Renal pelvis (tissue), 4 donors: ENCODE data around the gene CD46. TPM values are rescaled to one million over a fixed set of nuclear protein-coding genes. Genes with fewer than 3 reads are reported as not detected.

Source experiments
- DNase-seq: peaks from one replicate; pipeline ENCODE4 v3.0.0-alpha.2; 2013
- polyA plus RNA-seq, 3 donors: library from polyadenylated mRNA; unstranded; fragments of 120-200 nt; gene quantifications; one replicate each; pipeline ENCODE4 v1.2.1, GENCODE V29; 2013; ENCODE audit not compliant: insufficient read length in 3 of 3

CD46 gene
- polyA plus RNA-seq, 3 donors = 287 to 333 (median 299) TPM

- DNase-seq = no peak
Measured at GRCh38 chr1:207811319-207811718, 59.5 kb downstream of the CD46 start.

DNA sequence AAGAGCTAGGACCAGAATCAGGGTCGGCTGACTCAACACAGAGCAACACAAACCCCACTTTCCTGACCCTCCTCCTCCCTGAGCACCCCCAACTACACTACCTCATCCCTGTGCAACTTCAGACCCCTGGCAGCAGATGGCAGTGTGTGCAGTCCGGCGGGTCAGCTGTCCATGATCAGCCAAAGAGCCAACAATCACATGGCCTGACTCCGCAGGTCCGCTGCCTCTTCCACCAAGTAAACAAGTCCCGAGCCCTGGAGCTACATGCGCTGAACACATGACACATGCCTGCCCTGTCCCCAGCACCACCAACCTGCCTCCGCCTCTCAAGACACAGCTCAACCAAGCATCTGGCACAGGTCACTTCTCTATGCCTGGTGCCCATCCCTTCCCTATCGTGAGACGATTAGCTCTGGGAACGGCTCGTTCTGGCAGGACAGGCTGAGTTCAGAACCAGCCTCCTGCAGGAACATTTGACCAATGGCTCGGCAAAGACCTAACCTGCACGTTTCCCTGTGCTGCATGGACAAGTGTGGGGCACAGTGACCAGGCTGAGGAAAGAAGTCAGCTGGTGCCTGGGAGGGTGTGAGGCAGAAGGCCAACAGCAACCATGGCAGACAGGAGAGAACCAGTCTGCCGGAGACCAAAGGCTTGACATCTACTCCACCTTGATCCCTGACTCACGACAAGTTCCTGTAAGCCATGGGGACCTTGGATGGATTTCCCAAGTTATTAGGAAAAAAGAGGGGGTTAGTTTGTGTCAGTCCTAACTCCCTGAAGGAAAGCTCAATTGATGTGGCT lies 60.3 kb downstream of the CD46 start:
- no peak for DNase-seq

- no peak for DNase-seq
Measured at GRCh38 chr1:207812778-207813511, 61.1 kb downstream of the CD46 start.

- DNase-seq = no peak
Measured at GRCh38 chr1:207813512-207813881, 61.6 kb downstream of the CD46 start.

DNA sequence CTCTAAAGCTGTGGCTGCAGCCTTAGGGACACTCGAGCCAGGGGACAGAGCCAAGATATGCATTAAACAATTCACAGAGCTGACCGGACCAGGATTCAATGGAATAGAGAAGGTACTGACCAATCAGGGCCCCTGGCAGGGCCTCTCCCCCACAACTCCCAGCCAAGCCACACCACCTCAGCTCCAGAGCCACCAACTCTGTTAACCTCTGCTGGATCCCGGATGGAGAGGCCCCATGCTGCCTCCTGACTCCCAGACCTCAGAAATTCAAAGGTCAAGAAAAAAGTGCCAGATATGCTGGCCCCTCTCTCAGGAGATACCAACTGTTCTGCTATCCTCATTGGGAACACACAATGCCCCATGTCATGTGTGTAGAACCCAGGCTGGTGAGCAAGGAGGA lies 62.1 kb downstream of the CD46 start:
- DNase-seq = no peak

DNA sequence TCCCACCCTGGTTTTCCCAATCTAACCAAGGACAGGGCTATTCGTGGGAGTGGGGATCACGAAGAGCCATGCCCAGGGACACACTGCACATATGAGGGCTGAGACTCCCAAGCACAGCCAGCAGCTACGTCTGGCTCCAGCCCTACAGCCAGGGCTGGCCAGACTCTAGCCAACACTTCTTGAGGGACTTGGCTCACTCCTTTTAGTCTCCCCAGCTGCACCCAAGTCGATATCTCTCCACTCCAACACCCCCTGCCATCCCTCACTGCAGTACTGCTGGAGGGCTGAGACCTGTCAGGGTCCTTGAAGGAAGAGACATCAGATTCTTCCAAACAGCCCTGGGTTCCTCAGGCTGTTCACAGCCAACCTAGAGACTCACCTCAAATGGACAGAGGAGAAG lies 62.6 kb downstream of the CD46 start:
- no peak for DNase-seq

- no peak for DNase-seq
Measured at GRCh38 chr1:207815466-207815865, 63.6 kb downstream of the CD46 start.

GRCh38 chr1:207815913-207816291 lies 64.0 kb downstream of the CD46 start:
- no peak for DNase-seq

DNA sequence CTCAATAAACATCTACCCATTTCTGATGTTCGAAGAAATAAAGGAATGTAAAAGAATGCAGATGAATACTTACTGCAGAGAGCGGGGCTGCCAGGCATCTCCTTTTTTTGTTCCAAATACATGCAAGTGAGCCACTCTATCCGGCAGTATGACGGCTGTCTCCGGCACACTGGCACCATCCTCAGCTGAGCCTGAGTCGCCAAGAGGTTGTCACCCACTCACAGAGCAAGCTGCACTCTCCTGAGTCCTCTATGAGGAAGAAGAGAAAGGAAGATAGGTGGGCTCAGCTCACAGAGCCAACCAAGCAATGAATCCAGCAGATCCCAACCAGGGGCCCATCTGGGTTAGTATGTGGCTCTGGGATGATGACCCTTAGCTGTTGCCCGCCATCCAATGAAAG lies 65.3 kb downstream of the CD46 start:
- DNase-seq = no peak

- no peak for DNase-seq
Measured at GRCh38 chr1:207817778-207818751, 66.2 kb downstream of the CD46 start.

GRCh38 chr1:207818971-207819451 lies 67.2 kb downstream of the CD46 start:
- no peak for DNase-seq

DNA sequence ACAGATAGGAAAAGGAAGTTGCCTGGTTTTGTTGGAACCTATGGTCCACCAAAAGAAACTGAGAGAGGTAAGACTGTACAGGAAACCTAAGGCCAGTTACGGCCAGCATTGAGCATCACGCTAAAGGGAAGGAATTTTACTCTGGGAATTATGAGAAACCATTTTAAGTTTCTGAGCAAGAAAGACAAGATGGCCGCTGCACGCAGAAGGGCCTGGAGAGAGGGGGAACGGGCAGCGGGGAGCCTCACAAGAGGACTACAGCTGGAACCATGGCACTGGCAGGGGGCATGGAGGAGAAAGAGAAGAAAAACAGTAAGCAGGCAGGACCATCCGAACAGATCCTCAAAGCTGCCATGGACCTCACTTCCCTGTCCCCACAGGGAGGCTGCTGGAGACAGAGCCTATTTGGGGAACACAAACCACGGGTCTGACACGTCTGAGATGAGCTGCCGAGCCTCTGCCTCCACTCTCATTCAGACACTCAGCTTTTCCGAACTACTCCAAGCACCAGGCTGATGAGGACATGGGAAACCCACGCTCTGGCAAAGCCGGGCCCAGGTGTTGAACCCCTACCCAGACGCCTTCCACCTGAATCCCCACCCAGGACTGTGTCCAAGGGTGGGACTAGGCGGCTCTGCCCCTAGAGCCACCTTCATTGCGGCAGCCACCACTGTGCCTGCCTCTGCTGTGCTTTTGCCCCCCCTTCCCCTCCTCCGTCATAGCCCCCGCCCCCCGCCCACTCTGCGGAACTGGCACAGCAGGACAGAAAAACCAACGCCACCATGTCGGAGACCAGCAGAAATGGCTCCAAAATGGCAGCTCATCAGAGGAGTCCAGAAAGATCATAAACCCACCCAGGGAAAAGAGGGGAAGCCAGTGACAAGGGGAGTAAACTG lies 69.0 kb downstream of the CD46 start:
- DNase-seq = no peak

DNA sequence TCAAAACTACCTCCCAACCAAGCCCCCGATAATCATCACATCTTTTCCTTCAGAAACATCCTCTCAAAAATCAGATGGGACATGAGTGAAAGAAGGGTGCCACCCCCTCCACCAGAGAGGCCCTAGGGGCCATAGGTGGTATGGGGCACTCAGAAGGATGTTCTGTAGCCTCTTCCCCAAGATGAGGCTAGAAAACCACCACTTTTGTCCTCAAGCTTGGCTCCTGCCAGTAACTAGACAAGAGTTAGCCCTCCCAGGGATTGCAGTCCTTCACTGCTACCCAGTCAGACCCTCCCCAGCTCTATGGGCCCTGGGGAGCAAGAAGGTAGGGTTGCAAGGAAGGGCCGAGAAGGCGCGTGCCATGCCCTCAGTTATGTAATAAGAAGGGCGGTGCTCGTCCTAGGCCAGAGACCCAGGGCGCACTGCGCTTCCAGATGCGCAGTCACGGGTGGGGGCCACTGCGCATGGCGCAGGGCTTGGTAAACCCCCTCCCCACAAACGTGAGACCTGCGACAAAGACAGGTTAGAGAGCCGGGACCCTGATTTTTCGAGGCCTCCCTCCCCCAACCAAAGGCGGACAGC lies 69.7 kb downstream of the CD46 start:
- no peak for DNase-seq

GRCh38 chr1:207822124-207822601 lies 70.3 kb downstream of the CD46 start:
- no peak for DNase-seq

DNA sequence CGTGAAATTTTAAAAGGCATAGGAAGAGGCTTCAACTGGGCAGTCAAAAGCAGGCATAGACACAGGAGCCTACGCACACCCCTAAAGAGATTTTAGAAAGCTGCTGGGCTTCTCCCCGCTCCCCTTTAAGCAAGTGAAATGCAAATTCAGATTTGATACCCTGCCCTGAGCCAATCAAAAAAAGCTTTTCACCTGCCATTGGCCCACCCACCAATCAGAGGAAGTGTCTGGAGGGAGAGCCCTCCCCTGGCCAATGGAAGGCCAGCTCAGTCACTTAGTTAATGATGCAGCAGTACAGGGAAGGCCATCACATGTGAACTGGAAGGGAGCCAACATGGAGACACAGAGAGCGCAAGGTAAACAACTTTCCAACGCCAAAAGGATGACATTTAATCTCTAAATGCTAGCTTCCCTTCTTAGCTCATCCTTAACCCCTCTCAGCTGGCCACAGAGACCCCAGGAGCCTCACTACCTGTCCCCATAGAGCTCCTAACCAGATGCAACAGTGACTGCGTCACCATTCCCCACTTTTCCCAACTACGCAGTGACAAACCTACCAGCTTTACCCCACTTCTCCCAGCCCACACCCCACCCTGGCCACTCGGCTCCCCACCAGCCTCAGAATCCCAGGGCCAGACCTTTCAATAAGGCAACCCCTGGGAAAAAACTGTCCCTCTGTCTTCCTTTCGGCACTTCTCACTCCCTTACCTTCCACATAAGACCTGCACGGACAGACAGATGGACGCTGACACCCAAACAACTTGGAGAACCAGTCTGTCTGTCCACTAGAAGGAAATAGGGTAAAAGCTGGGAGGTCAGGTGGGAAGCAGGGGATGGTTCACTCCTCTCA lies 71.0 kb downstream of the CD46 start:
- peak; percentile 38 for DNase-seq

DNA sequence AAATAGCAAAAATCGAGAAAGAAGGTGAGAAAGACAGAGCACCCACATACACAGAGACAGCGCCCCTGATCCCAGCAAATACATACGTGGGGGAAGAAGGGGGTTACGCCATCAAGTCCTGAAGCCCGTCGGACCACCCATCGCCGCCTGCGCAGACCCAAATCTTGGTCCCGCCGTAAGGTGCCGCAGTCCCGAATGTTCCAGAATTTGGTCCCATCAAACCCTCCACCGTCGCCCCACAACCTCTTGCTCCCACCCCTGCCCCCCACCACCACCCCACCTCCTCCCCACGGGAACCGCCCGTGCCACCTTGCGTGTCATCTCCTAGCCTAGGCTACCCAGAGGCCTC lies 71.7 kb downstream of the CD46 start:
- DNase-seq = no peak

DNA sequence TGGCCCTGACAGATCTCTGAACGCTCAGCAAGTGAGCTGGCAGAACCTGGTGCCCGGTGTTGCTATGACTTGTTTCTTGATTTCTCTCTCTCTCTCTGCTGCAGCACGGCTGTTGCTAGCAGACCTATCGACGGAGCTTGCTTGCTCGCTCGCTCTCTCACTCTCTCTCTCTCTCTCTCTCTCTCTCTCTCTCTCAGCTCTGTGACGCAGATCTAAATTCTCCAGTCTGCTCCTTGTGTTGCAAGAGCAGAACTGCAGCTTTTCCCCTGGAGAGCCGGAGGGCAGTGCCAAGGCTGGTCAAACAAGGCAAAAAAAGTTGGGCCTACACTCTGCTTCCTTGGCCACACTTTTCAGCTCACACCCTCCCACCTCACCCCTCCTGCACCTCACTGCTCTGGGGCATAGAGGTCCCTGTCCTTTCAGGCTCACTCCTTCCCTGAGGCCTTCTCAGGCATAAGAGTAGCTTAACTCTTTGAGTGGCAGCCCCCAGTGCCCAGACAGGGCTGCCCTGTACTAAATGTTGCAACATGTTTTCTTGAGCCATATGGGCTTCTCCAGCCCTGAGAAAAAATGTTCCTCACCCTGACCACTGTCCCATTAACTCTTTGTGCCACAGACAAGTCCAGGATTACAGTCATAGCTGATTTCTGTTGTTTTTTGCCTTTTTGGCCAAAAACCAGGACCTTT lies 72.2 kb downstream of the CD46 start:
- DNase-seq = peak; percentile 90

DNA sequence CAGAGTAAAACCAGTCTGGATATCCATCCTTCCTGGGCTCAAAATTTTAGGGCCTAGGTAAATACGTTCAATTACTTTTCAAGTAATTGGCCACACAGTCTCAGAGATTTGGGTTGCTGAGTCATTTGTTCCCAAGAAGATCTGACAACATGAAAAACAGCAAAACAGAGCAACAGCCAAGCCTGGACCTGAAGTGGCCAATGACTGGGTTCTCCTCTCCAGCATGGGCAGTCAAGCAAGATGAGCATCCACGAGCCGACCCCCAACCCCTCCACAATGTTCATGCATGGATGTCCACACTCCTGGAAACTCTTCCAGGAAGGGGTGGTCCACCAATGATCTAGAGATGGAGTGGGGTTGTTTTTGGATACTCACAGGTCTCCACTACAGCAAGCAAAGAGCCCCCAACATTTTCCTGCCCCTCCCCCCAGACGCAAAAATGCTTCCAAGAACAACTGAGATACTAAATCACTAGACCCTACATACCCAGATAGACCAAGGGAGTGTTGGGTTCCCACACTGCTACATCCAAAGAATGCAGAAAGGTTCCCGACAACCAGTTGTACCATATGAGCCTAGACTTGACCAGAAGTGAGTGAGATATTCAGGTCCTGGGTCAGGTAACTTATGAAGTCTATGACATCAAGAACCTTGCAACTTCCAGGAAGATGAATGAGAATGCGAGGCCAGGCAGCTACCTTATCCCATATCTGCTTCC lies 73.0 kb downstream of the CD46 start:
- no peak for DNase-seq

DNA sequence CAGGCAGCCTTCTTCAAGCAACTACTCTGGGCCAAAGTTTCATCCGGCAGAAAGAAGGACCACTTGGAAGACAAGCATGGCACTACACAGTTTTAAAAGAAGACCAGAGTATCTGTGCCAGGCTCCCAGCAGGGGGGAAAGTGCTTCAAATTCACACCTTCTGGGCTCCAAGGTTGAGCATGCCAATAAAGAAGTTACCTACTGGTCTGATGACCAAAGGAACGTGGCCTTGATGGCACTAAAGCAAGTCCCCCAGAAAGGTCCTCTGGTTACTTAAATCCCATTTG lies 73.5 kb downstream of the CD46 start:
- DNase-seq = no peak
